ENCODE data around the gene PIK3C2B. TPM values are rescaled to one million over a fixed set of nuclear protein-coding genes. Genes with fewer than 3 reads are reported as not detected.
A peak's percentile ranks its signal among the peaks of the same experiment; 100 is the strongest.

Gene PIK3C2B
- total and polyA plus RNA-seq, 9 donors = 5.6 to 26.0 (median 11.0) TPM

DNA sequence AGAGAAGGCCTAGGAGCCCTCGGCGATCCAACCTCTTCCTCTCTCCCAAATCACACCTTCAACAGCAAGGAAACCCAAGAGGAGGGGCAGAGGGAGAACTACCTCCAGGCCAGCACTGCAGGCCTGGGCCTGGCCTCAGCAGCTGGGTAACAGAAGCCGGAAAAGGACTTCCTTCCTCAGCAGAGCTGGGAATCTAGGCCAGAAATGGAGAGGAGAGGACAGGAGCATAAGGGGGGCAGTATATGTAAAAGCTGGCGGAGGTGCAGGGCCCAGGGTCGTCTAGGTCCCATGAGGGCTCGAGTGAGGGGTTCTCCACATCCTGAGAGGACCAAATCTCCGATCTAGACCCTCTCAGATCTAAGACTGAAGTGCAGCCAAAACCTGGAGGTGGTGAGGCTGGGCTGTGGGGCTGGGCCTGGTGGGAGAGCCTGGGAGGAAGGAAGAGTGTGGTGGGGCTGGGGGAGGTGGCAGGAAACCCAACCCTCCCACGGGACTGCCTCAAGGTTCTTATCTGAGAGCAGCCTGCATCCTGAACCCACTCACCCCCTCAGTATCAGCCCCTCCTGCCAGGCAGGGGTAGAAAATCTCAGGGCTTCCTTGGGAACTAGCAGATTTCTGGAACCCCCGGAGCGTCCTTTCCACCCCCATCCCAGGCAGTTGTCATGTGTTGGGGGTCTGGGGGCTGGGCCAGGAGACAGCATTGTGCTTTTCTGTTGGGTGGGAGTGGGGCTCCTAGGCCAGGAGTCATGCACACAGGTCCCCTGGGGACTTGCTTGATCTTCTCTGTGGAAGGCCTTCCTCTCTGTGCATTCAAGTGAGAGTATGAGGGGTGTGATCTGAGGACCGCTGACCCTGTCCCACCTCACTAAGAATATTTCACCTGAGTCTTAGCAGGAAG is 33.0 kb downstream of the PIK3C2B start:
- Histone ChIP-seq H3K4me1 (ENCODE audit: insufficient read depth) (no peaks in the 10 kb centered on the region), H3K9me3 (no peaks in the 10 kb centered on the region), H3K36me3 (no peaks in the 10 kb centered on the region), H3K27me3 (no peaks in the 10 kb centered on the region), H3K4me3 (no peak overlapping the region), H3K27ac (no peak overlapping the region)
- TF ChIP-seq POLR2A (IDR thresholded peaks at IDR 0.05) (no peak), EP300 (IDR thresholded peaks at IDR 0.05) (no peak)
- TF ChIP-seq, protein P1, sequence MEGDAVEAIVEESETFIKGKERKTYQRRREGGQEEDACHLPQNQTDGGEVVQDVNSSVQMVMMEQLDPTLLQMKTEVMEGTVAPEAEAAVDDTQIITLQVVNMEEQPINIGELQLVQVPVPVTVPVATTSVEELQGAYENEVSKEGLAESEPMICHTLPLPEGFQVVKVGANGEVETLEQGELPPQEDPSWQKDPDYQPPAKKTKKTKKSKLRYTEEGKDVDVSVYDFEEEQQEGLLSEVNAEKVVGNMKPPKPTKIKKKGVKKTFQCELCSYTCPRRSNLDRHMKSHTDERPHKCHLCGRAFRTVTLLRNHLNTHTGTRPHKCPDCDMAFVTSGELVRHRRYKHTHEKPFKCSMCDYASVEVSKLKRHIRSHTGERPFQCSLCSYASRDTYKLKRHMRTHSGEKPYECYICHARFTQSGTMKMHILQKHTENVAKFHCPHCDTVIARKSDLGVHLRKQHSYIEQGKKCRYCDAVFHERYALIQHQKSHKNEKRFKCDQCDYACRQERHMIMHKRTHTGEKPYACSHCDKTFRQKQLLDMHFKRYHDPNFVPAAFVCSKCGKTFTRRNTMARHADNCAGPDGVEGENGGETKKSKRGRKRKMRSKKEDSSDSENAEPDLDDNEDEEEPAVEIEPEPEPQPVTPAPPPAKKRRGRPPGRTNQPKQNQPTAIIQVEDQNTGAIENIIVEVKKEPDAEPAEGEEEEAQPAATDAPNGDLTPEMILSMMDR (IDR thresholded peaks at IDR 0.05) = no peak
- no peak for DNase-seq
- WGBS, 3 donors = 61 to 72% (median 67%) methylated on average over 11 of the region's 11 CpGs
- intact Hi-C loops (cut with DNase I) = no loop called here

DNA sequence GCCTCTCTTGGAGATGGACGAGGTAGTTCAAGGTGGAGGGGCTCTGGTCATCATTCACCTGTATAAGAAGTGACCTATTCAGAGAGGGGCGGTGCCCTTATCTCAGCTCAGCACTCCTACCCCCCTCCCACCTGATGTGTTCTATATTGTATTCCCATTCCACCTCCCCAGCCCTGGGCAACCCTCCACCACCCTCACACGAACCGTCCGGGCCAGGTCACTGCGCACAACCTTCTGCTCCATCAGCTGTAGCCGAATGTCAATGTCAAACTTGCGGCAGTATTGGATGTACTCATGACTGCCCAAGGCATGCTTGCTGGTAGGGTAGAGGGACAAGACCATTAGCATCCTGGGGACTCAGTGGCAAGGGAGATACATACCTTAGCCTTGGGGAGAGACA is 34.3 kb downstream of the PIK3C2B start:
- TF ChIP-seq, protein P1 (IDR thresholded peaks at IDR 0.05) = no peak
- no peak for TF ChIP-seq POLR2A (IDR thresholded peaks at IDR 0.05)
- no peak for TF ChIP-seq EP300 (IDR thresholded peaks at IDR 0.05)
- Histone ChIP-seq H3K36me3 (no peaks in the 10 kb centered on the region), H3K27me3 (no peaks in the 10 kb centered on the region), H3K4me1 (ENCODE audit: insufficient read depth) (no peaks in the 10 kb centered on the region), H3K9me3 (no peaks in the 10 kb centered on the region), H3K4me3 (no peak overlapping the region), H3K27ac (no peak overlapping the region)
- WGBS, 3 donors = 97 to 98% (median 98%) methylated on average over 8 of the region's 8 CpGs
- intact Hi-C loops (cut with DNase I) = no loop called here
- DNase-seq = no peak

DNA sequence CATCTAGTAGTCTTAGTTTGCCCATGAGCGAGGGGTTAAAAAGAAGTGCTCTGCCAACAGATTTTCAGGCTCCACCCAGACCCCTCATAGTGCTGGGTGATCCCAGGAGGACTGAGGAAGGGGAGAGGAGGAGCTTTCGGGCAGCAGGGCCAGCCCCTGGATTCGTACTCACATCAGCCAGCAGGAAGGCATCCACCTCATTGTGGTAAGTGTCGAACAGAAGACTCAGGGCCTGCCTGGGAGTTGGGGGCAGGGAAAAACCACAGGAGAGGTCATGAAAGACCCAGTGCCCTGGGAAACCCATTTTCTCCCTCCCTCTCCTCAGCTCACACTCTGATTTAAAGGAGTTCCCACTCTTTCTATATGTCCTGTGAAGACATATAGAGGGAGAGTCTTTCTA is 34.9 kb downstream of the PIK3C2B start:
- Histone ChIP-seq H3K36me3 (no peaks in the 10 kb centered on the region), H3K27me3 (no peaks in the 10 kb centered on the region), H3K4me3 (no peak overlapping the region), H3K9me3 (no peaks in the 10 kb centered on the region), H3K4me1 (ENCODE audit: insufficient read depth) (no peaks in the 10 kb centered on the region), H3K27ac (no peak overlapping the region)
- peak in 1 of 5 donors; percentile 17 for DNase-seq
- 83 to 89% (median 88%) methylated on average over 4 of the region's 4 CpGs for WGBS, 3 donors
- intact Hi-C loops (cut with DNase I) = no loop called here
- TF ChIP-seq, protein P1 (IDR thresholded peaks at IDR 0.05) = no peak
- TF ChIP-seq EP300 (IDR thresholded peaks at IDR 0.05) (no peak), POLR2A (IDR thresholded peaks at IDR 0.05) (no peak)

DNA sequence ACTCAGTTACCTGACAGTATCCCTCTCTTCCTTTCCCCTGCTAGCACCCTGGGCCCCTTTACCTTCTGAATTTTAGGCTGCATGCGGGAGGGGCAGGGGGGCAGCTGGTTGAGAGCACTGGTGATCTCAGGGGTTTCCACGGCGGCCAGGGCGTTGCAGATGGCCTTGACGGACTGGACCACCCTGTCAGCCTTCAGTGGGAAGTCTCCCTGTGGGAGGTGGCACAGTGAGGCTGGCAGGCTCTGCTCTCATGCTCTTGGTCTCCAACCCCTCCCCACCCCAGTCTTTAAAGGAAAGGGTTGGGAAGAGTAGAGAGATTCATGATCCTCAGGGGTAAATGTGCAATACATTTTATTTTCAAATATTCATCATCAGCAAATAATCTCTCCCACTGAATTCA is 36.9 kb downstream of the PIK3C2B start:
- DNase-seq = no peak
- H3K9me3 ChIP-seq = no peaks in the 10 kb centered on the region
- no peak overlapping the region for H3K4me3 ChIP-seq
- TF ChIP-seq POLR2A (IDR thresholded peaks at IDR 0.05) = no peak
- TF ChIP-seq, protein P1 (IDR thresholded peaks at IDR 0.05) = no peak
- no peak for TF ChIP-seq EP300 (IDR thresholded peaks at IDR 0.05)
- intact Hi-C loops (cut with DNase I) = no loop called here
- H3K27ac ChIP-seq = no peak overlapping the region
- no peaks in the 10 kb centered on the region for H3K4me1 ChIP-seq (ENCODE audit: insufficient read depth)
- H3K36me3 ChIP-seq = no peaks in the 10 kb centered on the region
- H3K27me3 ChIP-seq = no peaks in the 10 kb centered on the region
- WGBS, 3 donors = 44 to 72% (median 50%) methylated on average over 5 of the region's 5 CpGs

Measured in ovary (tissue), 9 donors.